Adrenal gland (tissue), 5 donors: Measurements from ENCODE around the gene YJEFN3.

ENCODE experiments used
- POLR2A ChIP-seq, 2 donors: fragments of 450-650 bp; IDR thresholded peaks; one replicate each; pipeline ENCODE4 v1.6.1; 2017; ENCODE audit warnings: antibody characterized with exemption in 2 of 2, mild to moderate bottlenecking in 2 of 2, moderate library complexity in 1 of 2
- TF ChIP-seq, protein P1 (sequence below), 6 experiments: fragments of 450-650 bp in 4 of 6; fragments of 200-600 bp in 2 of 6; sonication (generic) in 1 of 6; IDR thresholded peaks; 1 replicate in 5 of 6; 2 replicates in 1 of 6; pipeline versions ENCODE4 v1.5.1 to v1.8.0; 2016 to 2021; ENCODE audit warnings: antibody characterized with exemption in 6 of 6, mild to moderate bottlenecking in 2 of 6, moderate library complexity in 1 of 6
- donor health status: DM: no; HTN: no; CAD: no.

GRCh38 chr19:19490214-19490968 is 38.3 kb upstream of the YJEFN3 start:
- TF ChIP-seq, protein P1, sequence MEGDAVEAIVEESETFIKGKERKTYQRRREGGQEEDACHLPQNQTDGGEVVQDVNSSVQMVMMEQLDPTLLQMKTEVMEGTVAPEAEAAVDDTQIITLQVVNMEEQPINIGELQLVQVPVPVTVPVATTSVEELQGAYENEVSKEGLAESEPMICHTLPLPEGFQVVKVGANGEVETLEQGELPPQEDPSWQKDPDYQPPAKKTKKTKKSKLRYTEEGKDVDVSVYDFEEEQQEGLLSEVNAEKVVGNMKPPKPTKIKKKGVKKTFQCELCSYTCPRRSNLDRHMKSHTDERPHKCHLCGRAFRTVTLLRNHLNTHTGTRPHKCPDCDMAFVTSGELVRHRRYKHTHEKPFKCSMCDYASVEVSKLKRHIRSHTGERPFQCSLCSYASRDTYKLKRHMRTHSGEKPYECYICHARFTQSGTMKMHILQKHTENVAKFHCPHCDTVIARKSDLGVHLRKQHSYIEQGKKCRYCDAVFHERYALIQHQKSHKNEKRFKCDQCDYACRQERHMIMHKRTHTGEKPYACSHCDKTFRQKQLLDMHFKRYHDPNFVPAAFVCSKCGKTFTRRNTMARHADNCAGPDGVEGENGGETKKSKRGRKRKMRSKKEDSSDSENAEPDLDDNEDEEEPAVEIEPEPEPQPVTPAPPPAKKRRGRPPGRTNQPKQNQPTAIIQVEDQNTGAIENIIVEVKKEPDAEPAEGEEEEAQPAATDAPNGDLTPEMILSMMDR (IDR thresholded peaks at IDR 0.05), result peak; percentile 70 to 91 (median 88)
- TF ChIP-seq POLR2A (IDR thresholded peaks at IDR 0.05), result no peak
